Left kidney (tissue), 2 donors: ENCODE measurements around the gene ARHGAP19. TPM values are rescaled to one million over a fixed set of nuclear protein-coding genes. Genes with fewer than 3 reads are reported as not detected.

Experiments
- DNase-seq: peaks from one replicate; pipeline ENCODE4 v3.0.0-alpha.2; 2013
- polyA plus RNA-seq: library from polyadenylated mRNA; unstranded; fragments of 120-200 nt; gene quantifications from one replicate; pipeline ENCODE4 v1.2.1, GENCODE V29; 2013; ENCODE audit not compliant: insufficient read length

The ARHGAP19 gene
- polyA plus RNA-seq, 1 donor: 33.8 TPM

DNA sequence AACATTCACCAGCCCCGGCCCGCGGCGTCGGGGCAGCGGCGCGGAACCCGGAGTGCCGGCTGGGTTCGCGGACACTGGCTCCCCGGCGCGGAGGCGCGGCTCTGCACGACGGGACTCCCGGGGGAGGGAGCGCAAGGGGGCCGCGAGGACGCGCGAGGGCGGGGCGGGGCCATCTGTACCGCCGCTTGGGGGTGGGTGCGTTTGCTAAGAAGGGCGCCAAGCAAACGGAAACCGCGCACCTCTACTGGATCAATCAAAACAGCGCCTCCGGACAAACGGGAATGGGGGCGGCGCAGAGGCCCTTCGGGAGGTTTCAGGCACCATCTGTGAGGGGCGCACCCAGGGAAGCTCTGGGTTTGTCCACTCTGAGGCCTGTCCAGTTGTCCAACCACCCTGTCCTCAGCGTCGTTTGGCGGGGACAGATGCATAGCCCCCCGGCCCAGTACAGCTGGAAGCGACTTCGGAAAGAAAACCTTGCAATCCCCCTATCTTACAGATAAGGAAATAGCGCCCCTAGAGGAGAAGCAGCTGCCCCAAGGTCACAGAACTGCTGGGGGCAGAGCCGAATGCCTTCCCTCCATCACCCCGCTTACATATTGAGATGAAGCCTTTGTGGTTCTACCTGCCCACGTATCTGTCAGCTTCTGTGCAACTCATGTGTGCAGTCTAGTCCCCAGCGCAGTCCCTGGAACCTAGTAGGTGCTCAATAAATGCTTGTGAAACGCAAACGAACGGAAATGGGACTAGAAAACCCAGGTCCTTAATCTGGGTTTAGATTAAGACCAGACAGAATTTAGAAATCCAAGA is 96.0 kb downstream of the ARHGAP19 start:
- DNase-seq: no peak

DNA sequence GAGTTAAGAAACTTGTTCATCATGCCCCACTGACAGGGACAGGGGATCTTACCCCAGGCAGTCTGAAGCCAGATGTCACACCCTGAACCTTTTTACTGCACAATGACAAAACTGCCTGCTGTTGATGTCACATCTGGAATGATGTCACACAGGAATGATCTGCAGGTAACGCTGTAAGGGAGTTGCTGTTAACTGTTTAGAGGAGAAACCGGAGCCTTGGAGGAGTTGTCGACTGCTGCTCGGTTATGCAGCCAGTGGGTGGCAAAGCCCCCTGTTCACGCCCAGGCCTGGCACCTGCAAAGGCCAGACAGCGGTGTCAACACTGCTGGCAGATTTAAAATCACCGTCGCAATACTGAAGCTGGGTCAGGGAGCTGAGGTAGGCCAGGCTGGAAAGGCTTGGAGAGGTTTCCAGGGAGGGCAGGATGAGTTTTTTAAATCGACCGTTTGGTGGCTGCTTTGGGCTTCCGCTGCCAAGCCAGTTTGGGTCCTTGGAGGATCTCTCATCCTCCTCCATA is 96.7 kb downstream of the ARHGAP19 start:
- no peak for DNase-seq

DNA sequence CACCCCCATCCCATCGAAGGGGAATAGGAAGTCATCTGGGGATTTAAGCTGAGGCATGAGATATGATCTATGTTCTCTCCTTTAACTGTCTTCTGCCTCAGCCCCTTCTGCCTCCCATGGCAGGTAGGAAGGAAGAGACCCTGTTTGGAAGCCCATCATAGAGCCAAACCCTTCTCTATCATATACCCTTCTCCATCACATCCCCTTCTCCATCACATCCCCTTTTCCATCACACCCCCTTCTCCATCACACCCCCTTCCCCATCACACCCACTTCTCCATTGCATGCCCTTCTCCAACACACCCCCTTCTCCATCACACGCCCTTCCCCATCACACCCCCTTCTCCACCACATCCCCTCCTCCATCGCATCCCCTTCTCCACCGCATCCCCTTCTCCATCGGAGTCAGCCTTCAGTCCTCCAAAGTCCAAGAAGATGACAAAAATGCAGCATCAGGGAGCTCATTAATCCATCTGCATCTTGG is 99.4 kb downstream of the ARHGAP19 start:
- no peak for DNase-seq

DNA sequence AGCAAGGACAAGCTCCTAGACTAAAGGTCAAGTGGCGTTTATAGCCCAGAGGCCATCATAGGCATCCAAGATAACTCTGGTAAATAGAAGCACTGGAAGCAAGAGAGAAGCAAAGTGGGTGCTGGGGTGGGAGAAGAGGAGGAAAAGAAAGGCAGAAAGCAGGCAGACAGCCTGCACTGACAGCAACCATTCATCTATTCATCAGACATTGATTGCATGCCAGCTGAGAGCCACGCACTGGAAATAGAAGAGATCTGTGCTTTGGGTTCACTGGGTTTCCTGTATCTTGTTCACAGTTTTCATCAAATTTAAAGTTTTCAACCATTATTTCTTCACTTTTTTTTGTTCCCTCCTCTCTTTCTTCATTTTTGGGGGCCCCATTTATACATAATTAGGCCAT is 102.0 kb downstream of the ARHGAP19 start:
- no peak for DNase-seq

- no peak for DNase-seq
These were observed 104.2 kb downstream of the ARHGAP19 start for GRCh38 chr10:97188261-97188711.

GRCh38 chr10:97186911-97187310 is 105.5 kb downstream of the ARHGAP19 start:
- DNase-seq: no peak

- no peak for DNase-seq
These were observed 106.9 kb downstream of the ARHGAP19 start, which contains the start of gene SLIT1 for GRCh38 chr10:97185326-97186058. TSS of gene SLIT1 (minus strand) at chr10:97185959. CDS start at chr10:97185674, 285 bp downstream.

DNA sequence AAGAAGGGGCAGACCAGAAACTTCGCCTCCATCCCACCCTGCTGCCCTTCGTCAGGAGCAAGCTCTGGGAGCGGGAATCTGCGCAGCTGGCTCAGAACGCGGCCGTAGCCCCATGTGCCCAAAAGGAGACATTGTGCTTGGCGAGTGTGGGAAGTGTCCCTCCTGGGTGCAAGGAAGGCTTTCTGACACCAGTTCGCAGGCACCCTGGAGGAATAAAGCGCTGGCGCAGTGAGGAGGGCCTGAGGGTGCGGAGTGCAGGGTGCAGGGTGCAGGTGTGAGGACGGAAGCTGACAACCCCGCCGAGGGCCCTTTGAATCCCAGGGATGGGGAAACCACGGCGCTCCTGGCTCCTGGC is 107.5 kb downstream of the ARHGAP19 start:
- no peak for DNase-seq

GRCh38 chr10:97183314-97183713 is 109.1 kb downstream of the ARHGAP19 start:
- DNase-seq: no peak

DNA sequence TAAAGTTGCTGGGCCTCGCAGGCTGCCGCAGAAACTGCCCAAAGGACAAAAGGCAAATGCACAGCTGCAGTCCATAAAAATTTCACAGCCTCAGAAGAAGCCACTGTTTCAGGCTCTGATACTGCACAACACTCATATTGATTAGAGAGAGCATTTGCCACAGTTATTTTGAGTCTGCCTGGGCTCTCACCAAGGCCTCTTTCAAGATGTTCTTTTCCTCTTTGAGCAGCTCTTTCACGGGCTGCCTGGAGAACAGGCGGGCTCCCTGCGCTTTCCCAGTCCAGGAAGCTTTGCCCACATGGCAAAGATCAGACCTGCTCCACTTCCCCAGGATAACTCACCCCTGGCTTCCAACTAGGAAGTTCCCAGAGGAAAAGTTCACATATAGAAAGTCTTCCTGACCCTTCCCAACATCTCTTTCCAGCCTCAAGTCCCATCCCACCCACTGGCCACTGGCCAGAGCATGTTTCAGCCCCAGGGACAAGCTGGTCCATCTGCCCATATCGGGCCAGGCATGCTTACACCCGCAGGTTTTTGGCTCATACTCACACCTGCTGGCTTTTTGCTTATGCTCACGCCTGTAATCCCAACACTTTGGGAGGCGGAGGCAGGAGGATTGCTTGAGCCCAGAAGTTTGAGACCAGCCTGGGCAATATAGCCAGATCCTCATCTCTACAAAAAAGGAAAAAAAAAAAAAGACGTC is 110.0 kb downstream of the ARHGAP19 start:
- DNase-seq: no peak

DNA sequence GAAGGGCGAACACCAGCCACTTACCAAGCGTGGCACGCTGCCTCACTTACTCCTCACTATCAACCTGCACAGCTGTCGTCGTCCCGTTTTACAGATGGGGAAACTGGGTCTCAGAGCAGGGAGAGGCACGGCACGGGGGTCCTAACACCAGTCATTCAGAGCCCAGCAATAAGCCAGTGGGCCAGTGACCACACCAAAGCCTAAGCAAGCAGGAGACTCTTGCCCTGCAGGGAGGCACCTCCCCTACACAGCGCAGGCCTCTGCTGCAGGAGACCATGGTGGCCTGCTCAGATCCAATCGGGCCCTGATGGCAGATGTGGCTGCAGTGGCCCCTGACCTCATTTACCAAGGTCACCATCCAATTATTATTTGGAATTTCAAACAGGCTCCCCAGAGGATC is 111.5 kb downstream of the ARHGAP19 start:
- no peak for DNase-seq

DNA sequence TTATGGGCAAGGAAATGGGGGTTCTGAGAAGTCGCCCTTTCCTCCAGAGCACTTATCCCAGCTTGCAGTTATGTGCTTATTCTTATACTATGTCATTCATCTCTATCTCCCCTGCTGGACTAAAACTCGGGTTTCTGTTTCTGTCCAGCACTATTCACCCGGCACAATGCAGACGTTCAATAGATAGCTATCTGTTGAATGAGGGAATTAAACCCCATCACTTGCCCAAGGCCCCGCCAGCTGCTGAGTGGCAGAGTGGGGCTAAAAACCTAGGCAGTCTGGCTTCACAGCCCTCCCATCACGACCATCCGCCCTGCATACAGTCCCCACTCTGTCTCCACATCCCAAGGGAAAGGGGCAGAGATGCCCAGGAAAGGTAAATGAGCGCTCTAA is 112.1 kb downstream of the ARHGAP19 start:
- DNase-seq: no peak

GRCh38 chr10:97179731-97180362 is 112.6 kb downstream of the ARHGAP19 start:
- DNase-seq: no peak

- no peak for DNase-seq
These were observed 113.1 kb downstream of the ARHGAP19 start for GRCh38 chr10:97179311-97179710.

DNA sequence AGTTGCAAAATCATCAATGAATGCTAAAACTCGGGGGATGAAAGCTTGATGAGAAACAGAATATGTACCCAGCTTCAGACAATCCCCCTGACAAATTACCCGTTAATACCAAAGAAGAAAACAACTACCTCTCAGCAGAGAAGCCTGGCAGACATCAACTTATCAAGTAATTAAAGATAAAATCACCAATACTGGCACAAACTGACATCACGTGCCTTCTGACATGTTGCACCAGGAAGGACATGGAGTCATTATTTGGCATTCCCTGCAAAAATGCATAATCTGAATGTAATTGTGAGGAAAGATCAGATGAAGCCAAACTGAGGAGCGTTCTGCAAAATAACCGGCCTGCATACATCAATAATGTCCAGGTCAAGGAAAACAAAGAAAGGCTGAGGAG is 114.4 kb downstream of the ARHGAP19 start:
- no peak for DNase-seq

DNA sequence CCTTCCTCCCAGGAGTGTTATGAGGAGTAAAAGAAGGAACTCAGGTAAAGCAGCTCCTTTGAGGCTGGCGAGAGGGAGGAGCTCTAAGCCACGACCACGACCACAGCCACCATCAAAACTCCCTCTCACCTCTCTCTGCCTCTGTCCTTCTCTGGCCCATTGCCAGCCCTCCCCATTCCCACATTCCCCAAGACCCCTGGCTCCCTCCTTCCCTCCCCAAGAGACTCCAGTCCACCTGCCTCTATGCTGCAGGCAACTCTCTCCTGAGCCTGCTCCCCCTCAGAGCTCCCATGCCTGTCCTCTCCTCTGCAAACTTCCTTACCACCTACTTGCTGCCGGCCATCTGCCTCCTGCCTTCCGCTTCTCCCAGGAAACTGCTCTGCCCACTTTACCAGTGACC is 116.2 kb downstream of the ARHGAP19 start:
- no peak for DNase-seq

- no peak for DNase-seq
These were observed 116.9 kb downstream of the ARHGAP19 start for GRCh38 chr10:97175586-97175985.

DNA sequence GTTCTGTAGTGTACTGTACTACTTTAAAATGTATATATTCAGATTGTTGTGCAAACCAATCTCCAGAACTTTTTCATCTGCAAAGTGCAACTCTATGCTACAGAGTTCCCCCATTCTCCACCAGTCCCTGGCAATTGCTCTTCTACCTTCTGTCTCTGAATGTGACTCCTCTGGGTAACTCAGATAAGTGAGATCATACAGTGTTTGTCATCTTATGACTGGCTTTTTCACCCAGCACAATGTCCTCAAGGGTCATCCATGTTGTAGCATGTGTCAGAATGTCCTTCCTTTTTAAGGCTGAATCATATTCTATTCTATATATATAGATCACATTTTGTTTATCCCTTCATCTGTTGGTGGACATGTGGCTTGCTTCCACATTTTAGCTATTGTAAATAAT is 117.5 kb downstream of the ARHGAP19 start:
- DNase-seq: no peak

DNA sequence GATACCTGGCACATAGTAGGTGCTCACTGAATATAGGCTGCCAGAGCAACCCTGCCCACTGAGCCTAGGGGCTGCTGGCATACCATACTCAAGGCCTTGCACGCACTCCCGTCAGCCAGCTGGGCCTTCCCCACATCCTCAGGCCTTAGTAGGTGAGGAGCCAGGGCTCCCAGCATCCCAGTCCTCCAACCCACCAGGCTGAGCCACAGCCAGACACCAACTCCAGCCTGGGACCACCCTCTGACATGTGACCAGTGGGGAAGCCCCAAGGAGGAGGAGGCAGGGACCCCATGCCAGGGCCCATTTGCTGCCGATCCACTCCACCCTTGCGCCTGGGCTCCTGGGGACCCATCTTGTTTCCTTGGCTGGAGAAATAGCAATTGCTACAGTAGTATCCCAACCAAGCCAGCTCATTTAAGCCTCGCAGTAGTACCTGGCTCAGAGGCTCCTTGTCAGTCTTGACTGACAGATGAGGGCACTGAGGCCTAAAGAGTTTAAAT is 118.1 kb downstream of the ARHGAP19 start:
- DNase-seq: no peak

DNA sequence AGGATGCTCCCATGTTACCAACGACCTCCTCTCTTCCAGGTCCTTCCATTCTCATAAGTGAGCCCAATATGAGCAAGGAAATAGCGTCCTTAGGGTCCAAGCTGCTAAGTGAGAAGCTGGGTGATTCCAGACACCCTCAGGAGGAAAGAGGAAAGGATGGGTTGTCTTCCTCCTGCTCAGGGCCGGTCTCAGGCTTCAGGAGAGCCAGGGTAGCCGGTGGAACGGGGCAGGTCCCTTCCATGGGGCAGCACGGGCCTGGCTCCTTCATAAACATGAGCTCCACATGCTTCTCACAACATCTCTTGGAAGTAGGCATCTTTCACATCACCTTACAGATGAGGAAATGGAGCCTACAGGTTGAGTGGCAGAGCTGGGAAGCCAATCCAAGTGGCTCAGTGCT is 119.4 kb downstream of the ARHGAP19 start:
- DNase-seq: no peak
